ENCODE results near the gene BAAT.

GRCh38 chr9:101418518-101419430 is 34.0 kb upstream of the BAAT start:
- no peak for TF ChIP-seq CTCF (IDR thresholded peaks at IDR 0.05)
- no peak for TF ChIP-seq POLR2A (IDR thresholded peaks at IDR 0.05)
- no peak for TF ChIP-seq EP300 (IDR thresholded peaks at IDR 0.05)

Data from ovary (tissue), 3 donors.